Measurements from ENCODE around the gene ANKFN1. TPM values are rescaled to one million over a fixed set of nuclear protein-coding genes. Genes with fewer than 3 reads are reported as not detected.

ANKFN1 gene
- total RNA-seq, 1 experiment from 2014 or later = not detected

DNA sequence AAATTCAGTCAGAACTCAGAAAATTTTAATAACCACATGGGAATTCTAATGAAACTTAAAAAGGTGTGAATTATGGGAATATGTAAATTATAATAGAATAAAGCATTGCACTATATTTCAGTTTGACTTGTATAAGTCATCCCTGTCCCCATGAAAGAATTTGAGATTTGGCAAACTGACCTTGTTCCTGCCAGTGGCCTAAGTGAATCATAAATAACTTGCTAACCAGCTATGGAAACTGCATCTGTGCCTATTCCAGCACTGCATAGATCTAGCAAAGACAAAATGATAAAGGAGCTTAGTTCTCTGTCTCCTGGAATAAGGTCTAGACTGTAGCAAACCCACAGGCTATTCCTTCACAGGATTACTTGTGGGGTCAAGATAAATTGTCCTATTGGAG lies 333.5 kb downstream of the ANKFN1 start:
- Histone ChIP-seq H3K4me3 (ENCODE audit: low read depth in 2 of 2, low read length in 2 of 2) (no peak overlapping the region), H3K4me1 (ENCODE audit: control insufficient read depth, insufficient read depth, low read length) (no peaks in the 10 kb centered on the region), H3K36me3 (ENCODE audit: control insufficient read depth, insufficient read depth, low read length) (no peaks in the 10 kb centered on the region), H3K27ac (ENCODE audit: low read length) (no peak overlapping the region), H3K27me3 (ENCODE audit: control insufficient read depth, insufficient read depth, low read length) (peaks cover 4% of the 10 kb centered on the region; the same call in 1 of the 2 replicates), H3K9me3 (ENCODE audit: control insufficient read depth, insufficient read depth, low read depth, low read length) (no peaks in the 10 kb centered on the region)
- POLR2A ChIA-PET = no interaction called here
- CTCF ChIA-PET = no interaction called here
- ATAC-seq = no peak
- no TSS peak for BruUV-seq (replicated peaks)
- DNase-seq (ENCODE audit: low read depth, low spot score) = no peak
- intact Hi-C loops (cut with micrococcal nuclease; ENCODE audit: unreplicated experiment) = no loop called here
- TF ChIP-seq POLR2AphosphoS5 (IDR thresholded peaks at IDR 0.05; ENCODE audit: low read depth, low read length) (no peak), TCF7L2 (IDR thresholded peaks at IDR 0.05; ENCODE audit: low read depth, low read length) (no peak), SIN3A (IDR thresholded peaks at IDR 0.05; ENCODE audit: borderline replicate concordance, insufficient read depth, low read depth, low read length) (no peak)
- TF ChIP-seq, protein P1, sequence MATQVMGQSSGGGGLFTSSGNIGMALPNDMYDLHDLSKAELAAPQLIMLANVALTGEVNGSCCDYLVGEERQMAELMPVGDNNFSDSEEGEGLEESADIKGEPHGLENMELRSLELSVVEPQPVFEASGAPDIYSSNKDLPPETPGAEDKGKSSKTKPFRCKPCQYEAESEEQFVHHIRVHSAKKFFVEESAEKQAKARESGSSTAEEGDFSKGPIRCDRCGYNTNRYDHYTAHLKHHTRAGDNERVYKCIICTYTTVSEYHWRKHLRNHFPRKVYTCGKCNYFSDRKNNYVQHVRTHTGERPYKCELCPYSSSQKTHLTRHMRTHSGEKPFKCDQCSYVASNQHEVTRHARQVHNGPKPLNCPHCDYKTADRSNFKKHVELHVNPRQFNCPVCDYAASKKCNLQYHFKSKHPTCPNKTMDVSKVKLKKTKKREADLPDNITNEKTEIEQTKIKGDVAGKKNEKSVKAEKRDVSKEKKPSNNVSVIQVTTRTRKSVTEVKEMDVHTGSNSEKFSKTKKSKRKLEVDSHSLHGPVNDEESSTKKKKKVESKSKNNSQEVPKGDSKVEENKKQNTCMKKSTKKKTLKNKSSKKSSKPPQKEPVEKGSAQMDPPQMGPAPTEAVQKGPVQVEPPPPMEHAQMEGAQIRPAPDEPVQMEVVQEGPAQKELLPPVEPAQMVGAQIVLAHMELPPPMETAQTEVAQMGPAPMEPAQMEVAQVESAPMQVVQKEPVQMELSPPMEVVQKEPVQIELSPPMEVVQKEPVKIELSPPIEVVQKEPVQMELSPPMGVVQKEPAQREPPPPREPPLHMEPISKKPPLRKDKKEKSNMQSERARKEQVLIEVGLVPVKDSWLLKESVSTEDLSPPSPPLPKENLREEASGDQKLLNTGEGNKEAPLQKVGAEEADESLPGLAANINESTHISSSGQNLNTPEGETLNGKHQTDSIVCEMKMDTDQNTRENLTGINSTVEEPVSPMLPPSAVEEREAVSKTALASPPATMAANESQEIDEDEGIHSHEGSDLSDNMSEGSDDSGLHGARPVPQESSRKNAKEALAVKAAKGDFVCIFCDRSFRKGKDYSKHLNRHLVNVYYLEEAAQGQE (IDR thresholded peaks at IDR 0.05; ENCODE audit: insufficient read depth in 1 of 2, low read depth in 2 of 2, low read length in 1 of 2) = no peak
- TF ChIP-seq, protein P2, sequence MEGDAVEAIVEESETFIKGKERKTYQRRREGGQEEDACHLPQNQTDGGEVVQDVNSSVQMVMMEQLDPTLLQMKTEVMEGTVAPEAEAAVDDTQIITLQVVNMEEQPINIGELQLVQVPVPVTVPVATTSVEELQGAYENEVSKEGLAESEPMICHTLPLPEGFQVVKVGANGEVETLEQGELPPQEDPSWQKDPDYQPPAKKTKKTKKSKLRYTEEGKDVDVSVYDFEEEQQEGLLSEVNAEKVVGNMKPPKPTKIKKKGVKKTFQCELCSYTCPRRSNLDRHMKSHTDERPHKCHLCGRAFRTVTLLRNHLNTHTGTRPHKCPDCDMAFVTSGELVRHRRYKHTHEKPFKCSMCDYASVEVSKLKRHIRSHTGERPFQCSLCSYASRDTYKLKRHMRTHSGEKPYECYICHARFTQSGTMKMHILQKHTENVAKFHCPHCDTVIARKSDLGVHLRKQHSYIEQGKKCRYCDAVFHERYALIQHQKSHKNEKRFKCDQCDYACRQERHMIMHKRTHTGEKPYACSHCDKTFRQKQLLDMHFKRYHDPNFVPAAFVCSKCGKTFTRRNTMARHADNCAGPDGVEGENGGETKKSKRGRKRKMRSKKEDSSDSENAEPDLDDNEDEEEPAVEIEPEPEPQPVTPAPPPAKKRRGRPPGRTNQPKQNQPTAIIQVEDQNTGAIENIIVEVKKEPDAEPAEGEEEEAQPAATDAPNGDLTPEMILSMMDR (IDR thresholded peaks at IDR 0.05) = no peak
- in situ Hi-C loops (cut with HindIII; ENCODE audit: low pct_unique_long_range_greater_than_20kb, low sequenced_read_pairs) = no loop called here

DNA sequence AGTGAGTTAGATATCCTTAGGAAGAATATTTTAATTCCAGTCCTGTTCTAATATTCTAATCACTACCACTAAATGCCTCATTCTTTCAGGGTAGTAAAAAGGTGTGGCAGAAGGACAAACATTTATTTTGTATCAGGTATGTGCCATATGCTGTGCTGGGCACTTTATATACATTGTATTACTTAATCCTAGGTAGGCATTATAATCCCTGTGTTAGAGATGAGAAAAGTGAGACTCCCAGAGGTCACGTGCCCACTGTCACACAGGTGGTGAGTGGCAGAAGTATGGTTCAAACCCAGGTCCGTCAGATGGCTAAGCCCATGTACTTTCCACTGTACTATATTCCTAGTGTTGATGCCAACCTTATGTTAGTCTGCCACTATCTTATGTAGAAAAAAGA lies 335.5 kb downstream of the ANKFN1 start:
- no peak for DNase-seq (ENCODE audit: low read depth, low spot score)
- in situ Hi-C loops (cut with HindIII; ENCODE audit: low pct_unique_long_range_greater_than_20kb, low sequenced_read_pairs) = no loop called here
- no peak for TF ChIP-seq POLR2AphosphoS5 (IDR thresholded peaks at IDR 0.05; ENCODE audit: low read depth, low read length)
- no peak for TF ChIP-seq SIN3A (IDR thresholded peaks at IDR 0.05; ENCODE audit: borderline replicate concordance, insufficient read depth, low read depth, low read length)
- TF ChIP-seq, protein P1 (IDR thresholded peaks at IDR 0.05; ENCODE audit: insufficient read depth in 1 of 2, low read depth in 2 of 2, low read length in 1 of 2) = no peak
- TF ChIP-seq, protein P2 (IDR thresholded peaks at IDR 0.05) = no peak
- TF ChIP-seq TCF7L2 (IDR thresholded peaks at IDR 0.05; ENCODE audit: low read depth, low read length) = no peak
- intact Hi-C loops (cut with micrococcal nuclease; ENCODE audit: unreplicated experiment) = no loop called here
- Histone ChIP-seq H3K9me3 (ENCODE audit: control insufficient read depth, insufficient read depth, low read depth, low read length) (no peaks in the 10 kb centered on the region), H3K36me3 (ENCODE audit: control insufficient read depth, insufficient read depth, low read length) (no peaks in the 10 kb centered on the region), H3K4me3 (ENCODE audit: low read depth in 2 of 2, low read length in 2 of 2) (no peak overlapping the region), H3K27ac (ENCODE audit: low read length) (no peak overlapping the region), H3K27me3 (ENCODE audit: control insufficient read depth, insufficient read depth, low read length) (peaks cover 4% of the 10 kb centered on the region; the same call in 1 of the 2 replicates), H3K4me1 (ENCODE audit: control insufficient read depth, insufficient read depth, low read length) (no peaks in the 10 kb centered on the region)
- ChIA-PET POLR2A (no interaction called here), CTCF (no interaction called here)
- no peak for ATAC-seq
- BruUV-seq (replicated peaks) = no TSS peak
